HepG2 (cell line): ENCODE results near the gene PSMD9. TPM values are rescaled to one million over a fixed set of nuclear protein-coding genes. Genes with fewer than 3 reads are reported as not detected.

Source experiments
- ATAC-seq: fragments of 200-7000 bp; cut with Tn5 transposase; 3 replicates; pipeline ENCODE4 v1.9.1; 2020; ENCODE audit warnings: mild to moderate bottlenecking, moderate library complexity
- BruUV-seq: library from RNA; stranded (reverse); fragments of 400-500 nt; replicated peaks from 2 replicates; lab custom pipeline; 2021; lab: Mats Ljungman, UMichigan
- CTCF ChIA-PET: fragments of 300-600 bp; formaldehyde crosslinking; extraction: SDS; loops from one replicate; lab custom pipeline; 2021; ENCODE audit warnings: low total read pairs, inconsistent platforms, low intra/inter-chr PET ratio; lab: Yijun Ruan, JAX
- POLR2A ChIA-PET: fragments of 350-600 bp; sonication (Branson Sonifier 250); formaldehyde crosslinking; loops from one replicate; lab custom pipeline; 2020; ENCODE audit warnings: antibody characterized with exemption, inconsistent platforms; lab: Yijun Ruan, JAX
- DNase-seq: peaks from one replicate; pipeline ENCODE4 v3.0.0-alpha.2; 2015; ENCODE audit warnings: low spot score
- FAIRE-seq: peaks from 3 replicates; lab custom pipeline; 2011; peaks lifted over from hg19 to GRCh38; lab: Jason Lieb, UNC
- H2AFZ ChIP-seq: one replicate; pipeline ENCODE4 v1.6.1; 2011; ENCODE audit warnings: low read length, inconsistent platforms
- H3K27ac ChIP-seq: fragments of 300-600 bp; 3 replicates; pipeline ENCODE4 v1.8.0; 2011; ENCODE audit warnings: mixed run types, mild to moderate bottlenecking, mixed read lengths, low read length, inconsistent platforms; ENCODE audit not compliant: insufficient read depth; ENCODE audit errors: extremely low read length
- H3K27me3 ChIP-seq, 2 experiments: fragments of 200-600 bp in 1 of 2; 2 replicates in 1 of 2; 3 replicates in 1 of 2; pipeline versions ENCODE4 v1.6.0 to v1.8.0; 2011; ENCODE audit warnings: low read length in 2 of 2, mild to moderate bottlenecking in 2 of 2, moderate library complexity in 2 of 2, inconsistent platforms in 1 of 2; ENCODE audit not compliant: insufficient read depth in 2 of 2, control insufficient read depth in 1 of 2
- H3K36me3 ChIP-seq, 2 experiments: fragments of 200-600 bp in 1 of 2; replicated peaks in 1 of 2; 2 replicates in 1 of 2; 3 replicates in 1 of 2; pipeline versions ENCODE4 v1.5.1 to v1.8.0; 2011; ENCODE audit warnings: low read length in 2 of 2, inconsistent platforms in 1 of 2; ENCODE audit not compliant: insufficient read depth in 2 of 2, control insufficient read depth in 1 of 2
- H3K4me1 ChIP-seq: 2 replicates; pipeline ENCODE4 v1.5.1; 2012; ENCODE audit warnings: low read length, inconsistent platforms; ENCODE audit not compliant: insufficient read depth
- H3K4me2 ChIP-seq: 2 replicates; pipeline ENCODE4 v1.6.0; 2011; ENCODE audit warnings: low read depth, low read length, inconsistent platforms
- H3K4me3 ChIP-seq, 3 experiments: fragments of 200-600 bp in 1 of 3; sonication (generic), shearing (Covaris generic) in 1 of 3; replicated peaks in 1 of 3; 2 replicates each; pipeline ENCODE4 v1.5.1; 2011 to 2016; ENCODE audit warnings: low read length in 3 of 3, inconsistent platforms in 2 of 3, low read depth in 2 of 3, mild to moderate bottlenecking in 2 of 3, control low read depth in 1 of 3, mixed read lengths in 1 of 3; ENCODE audit not compliant: insufficient read depth in 1 of 3
- H3K79me2 ChIP-seq: one replicate; pipeline ENCODE4 v1.6.1; 2011; ENCODE audit warnings: low read length, inconsistent platforms; ENCODE audit not compliant: insufficient read depth
- H3K9ac ChIP-seq: 2 replicates; pipeline ENCODE4 v1.6.0; 2011; ENCODE audit warnings: mild to moderate bottlenecking, low read depth, low read length, inconsistent platforms; ENCODE audit not compliant: insufficient read depth
- H3K9me3 ChIP-seq: 2 replicates; pipeline ENCODE4 v1.5.1; 2012; ENCODE audit warnings: mild to moderate bottlenecking, low read length
- H4K20me1 ChIP-seq: 2 replicates; pipeline ENCODE4 v1.6.0; 2011; ENCODE audit warnings: inconsistent platforms, mild to moderate bottlenecking, low read length, moderate library complexity; ENCODE audit not compliant: insufficient read depth
- ATRX ChIP-seq: sonication (generic); formaldehyde crosslinking; IDR thresholded peaks from 2 replicates; pipeline ENCODE4 v1.4.0; 2020; ENCODE audit warnings: missing genetic modification reagents, borderline replicate concordance
- MATR3 ChIP-seq: sonication (generic); formaldehyde crosslinking; IDR thresholded peaks from 2 replicates; pipeline ENCODE4 v1.4.0; 2020; ENCODE audit warnings: missing genetic modification reagents
- PBX3 ChIP-seq: sonication (generic); formaldehyde crosslinking; IDR thresholded peaks from 2 replicates; pipeline ENCODE4 v1.8.1; 2023; ENCODE audit warnings: missing genetic modification reagents, inconsistent platforms, borderline replicate concordance
- POLR2AphosphoS2 ChIP-seq: IDR thresholded peaks from 2 replicates; pipeline ENCODE4 v1.6.1; 2011; ENCODE audit warnings: low read depth, low read length, improper control_type of control experiment
- XBP1 ChIP-seq: sonication (generic); formaldehyde crosslinking; IDR thresholded peaks from 2 replicates; pipeline ENCODE4 v1.5.0; 2020; ENCODE audit warnings: missing genetic modification reagents
- ZNF607 ChIP-seq: sonication (generic); formaldehyde crosslinking; IDR thresholded peaks from 2 replicates; pipeline ENCODE4 v1.5.1; 2020; ENCODE audit warnings: missing genetic modification reagents, mild to moderate bottlenecking, borderline replicate concordance
- WGBS: methylation state at CpG from one replicate; pipeline ENCODE4 v1.1.6; 2017; ENCODE audit warnings: low lambda C conversion rate; 5-methylcytosine and 5-hydroxymethylcytosine counted together
- in situ Hi-C: cut with HindIII; loops from 2 replicates; pipeline ENCODE4 v1.10.0; 2017; ENCODE audit warnings: low pct_unique_long_range_greater_than_20kb; ENCODE audit not compliant: extremely low pct_ligation_motif_present
- intact Hi-C: fragments of 100-400 bp; cut with micrococcal nuclease; formaldehyde crosslinking; loops from one replicate; pipeline ENCODE4 v1.10.0; 2022; ENCODE audit not compliant: unreplicated experiment
- polyA plus RNA-seq, 8 experiments: library from polyadenylated mRNA; depleted of rRNA in 3 of 8; stranded (reverse) in 7 of 8; unstranded in 1 of 8; fragments of >200 nt; fragmentation: Illumina TruSeq in 4 of 8; extraction: Trizol in 4 of 8; gene quantifications; 2 replicates each; pipeline versions ENCODE4 v1.2.1 to v1.2.3, GENCODE V29; 2011 to 2016; ENCODE audit warnings: low read depth in 4 of 8, missing spikeins in 1 of 8, mixed read lengths in 1 of 8; ENCODE audit not compliant: insufficient read depth in 1 of 8
- total RNA-seq, 5 experiments: library from RNA; depleted of rRNA; stranded (reverse); fragments of >200 nt; fragmentation: Illumina TruSeq; extraction: Trizol; gene quantifications; 2 replicates each; pipeline ENCODE4 v1.2.3, GENCODE V29; 2016; ENCODE audit warnings: low read depth in 1 of 5
- TF ChIP-seq, protein P1 (sequence below): sonication (generic); formaldehyde crosslinking; IDR thresholded peaks from 2 replicates; pipeline ENCODE4 v1.8.0; 2022; ENCODE audit warnings: missing genetic modification reagents, mild to moderate bottlenecking, moderate library complexity, borderline replicate concordance
- TF ChIP-seq, protein P2 (sequence below): sonication (generic); formaldehyde crosslinking; IDR thresholded peaks from 2 replicates; pipeline ENCODE4 v1.4.0; 2020; ENCODE audit warnings: mild to moderate bottlenecking, low read depth, missing genetic modification reagents

PSMD9 gene
- total and polyA plus RNA-seq, 2 of the 13 experiments (the other 11 are each of a cell fraction or from before 2014, with no cell fraction given) = 41.4 to 61.1 TPM

- Histone ChIP-seq H2AFZ (no peak overlapping the region), H3K4me3 (no peak overlapping the region), H3K36me3 (peaks cover 5 to 17% of the 10 kb centered on the region in 2 experiments; a peak in 3 of 5 replicates), H3K4me1 (0 out of 2 replicates have a peak, but pooled peaks cover 7% of the 10 kb centered on the region), H4K20me1 (no peaks in the 10 kb centered on the region), H3K79me2 (no peaks in the 10 kb centered on the region), H3K9ac (no peak overlapping the region), H3K4me2 (no peak overlapping the region), H3K9me3 (no peaks in the 10 kb centered on the region), H3K27ac (no peak overlapping the region), H3K27me3 (no peaks in the 10 kb centered on the region)
- DNase-seq = no peak
- FAIRE-seq = no peak
- TF ChIP-seq ZNF607 = no peak
- TF ChIP-seq XBP1 = no peak
- no peak for TF ChIP-seq PBX3 (CRISPR knock-in tag)
- TF ChIP-seq, protein P1, sequence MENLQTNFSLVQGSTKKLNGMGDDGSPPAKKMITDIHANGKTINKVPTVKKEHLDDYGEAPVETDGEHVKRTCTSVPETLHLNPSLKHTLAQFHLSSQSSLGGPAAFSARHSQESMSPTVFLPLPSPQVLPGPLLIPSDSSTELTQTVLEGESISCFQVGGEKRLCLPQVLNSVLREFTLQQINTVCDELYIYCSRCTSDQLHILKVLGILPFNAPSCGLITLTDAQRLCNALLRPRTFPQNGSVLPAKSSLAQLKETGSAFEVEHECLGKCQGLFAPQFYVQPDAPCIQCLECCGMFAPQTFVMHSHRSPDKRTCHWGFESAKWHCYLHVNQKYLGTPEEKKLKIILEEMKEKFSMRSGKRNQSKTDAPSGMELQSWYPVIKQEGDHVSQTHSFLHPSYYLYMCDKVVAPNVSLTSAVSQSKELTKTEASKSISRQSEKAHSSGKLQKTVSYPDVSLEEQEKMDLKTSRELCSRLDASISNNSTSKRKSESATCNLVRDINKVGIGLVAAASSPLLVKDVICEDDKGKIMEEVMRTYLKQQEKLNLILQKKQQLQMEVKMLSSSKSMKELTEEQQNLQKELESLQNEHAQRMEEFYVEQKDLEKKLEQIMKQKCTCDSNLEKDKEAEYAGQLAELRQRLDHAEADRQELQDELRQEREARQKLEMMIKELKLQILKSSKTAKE (CRISPR knock-in tag) = no peak
- no peak for TF ChIP-seq MATR3 (CRISPR knock-in tag)
- no peak for TF ChIP-seq POLR2AphosphoS2
- no peak for TF ChIP-seq ATRX
- TF ChIP-seq, protein P2, sequence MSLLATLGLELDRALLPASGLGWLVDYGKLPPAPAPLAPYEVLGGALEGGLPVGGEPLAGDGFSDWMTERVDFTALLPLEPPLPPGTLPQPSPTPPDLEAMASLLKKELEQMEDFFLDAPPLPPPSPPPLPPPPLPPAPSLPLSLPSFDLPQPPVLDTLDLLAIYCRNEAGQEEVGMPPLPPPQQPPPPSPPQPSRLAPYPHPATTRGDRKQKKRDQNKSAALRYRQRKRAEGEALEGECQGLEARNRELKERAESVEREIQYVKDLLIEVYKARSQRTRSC = no peak
- POLR2A ChIA-PET = no interaction called here
- intact Hi-C loops (no loop called here), in situ Hi-C loops (no loop called here)
- no peak for ATAC-seq
- WGBS = 93% methylated on average over 1 of the region's 1 CpG
- BruUV-seq = no TSS peak
- CTCF ChIA-PET = no interaction called here
Measured at GRCh38 chr12:121845701-121846100, 42.9 kb upstream of the PSMD9 start.
